OCI-LY7 (cell line): Measurements from ENCODE around the gene PPT2. TPM values are rescaled to one million over a fixed set of nuclear protein-coding genes. Genes with fewer than 3 reads are reported as not detected.

Source experiments
- BruUV-seq: library from RNA; stranded (reverse); fragments of 400-500 nt; replicated peaks from 2 replicates; lab custom pipeline; 2021; lab: Mats Ljungman, UMichigan
- CTCF ChIA-PET: fragments of 300-600 bp; sonication (Branson Sonifier 250); formaldehyde crosslinking; loops from one replicate; lab custom pipeline; 2022; ENCODE audit warnings: antibody characterized with exemption; ENCODE audit not compliant: unreplicated experiment; lab: Charles Lee
- POLR2A ChIA-PET: fragments of 300-600 bp; sonication (Branson Sonifier 250); formaldehyde crosslinking; loops from one replicate; lab custom pipeline; 2022; ENCODE audit warnings: antibody characterized with exemption; lab: Charles Lee
- DNase-seq: peaks from one replicate; pipeline ENCODE4 v3.0.0-alpha.2; 2015; ENCODE audit warnings: low spot score
- H2AFZ ChIP-seq: fragments of 200-600 bp; sonication (generic), shearing (Covaris generic); 2 replicates; pipeline ENCODE4 v1.6.1; 2014; ENCODE audit warnings: mild to moderate bottlenecking, antibody characterized with exemption, low read length, moderate library complexity
- H3K27ac ChIP-seq: fragments of 200-600 bp; sonication (generic); 2 replicates; pipeline ENCODE4 v1.5.1; 2014; ENCODE audit warnings: mixed run types, low read depth, mild to moderate bottlenecking, moderate library complexity, low read length, inconsistent platforms; ENCODE audit not compliant: poor library complexity, severe bottlenecking
- H3K36me3 ChIP-seq: fragments of 200-600 bp; sonication (generic); 2 replicates; pipeline ENCODE4 v1.6.1; 2014; ENCODE audit warnings: mild to moderate bottlenecking, antibody characterized with exemption, low read length, moderate library complexity, mixed read lengths; ENCODE audit not compliant: insufficient read depth
- H3K4me1 ChIP-seq: fragments of 200-600 bp; sonication (generic); 2 replicates; pipeline ENCODE4 v1.5.1; 2014; ENCODE audit warnings: mild to moderate bottlenecking, low read length; ENCODE audit not compliant: insufficient read depth, poor library complexity, severe bottlenecking
- H3K4me2 ChIP-seq: fragments of 200-600 bp; sonication (generic); 2 replicates; pipeline ENCODE4 v1.6.1; 2014; ENCODE audit warnings: mild to moderate bottlenecking, low read length
- H3K4me3 ChIP-seq: fragments of 200-600 bp; sonication (generic); 2 replicates; pipeline ENCODE4 v1.5.1; 2014; ENCODE audit warnings: mild to moderate bottlenecking, low read depth, low read length; ENCODE audit not compliant: poor library complexity, severe bottlenecking
- H3K79me2 ChIP-seq: fragments of 200-600 bp; sonication (generic); 2 replicates; pipeline ENCODE4 v1.6.1; 2016; ENCODE audit warnings: low read depth, mild to moderate bottlenecking, low read length, moderate library complexity, mixed read lengths; ENCODE audit not compliant: insufficient read depth
- H3K9me2 ChIP-seq: fragments of 200-600 bp; sonication (generic); 2 replicates; pipeline ENCODE4 v1.6.1; 2016; ENCODE audit warnings: mild to moderate bottlenecking, low read length, mixed read lengths; ENCODE audit not compliant: insufficient read depth
- H3K9me3 ChIP-seq: fragments of 200-600 bp; sonication (generic); 2 replicates; pipeline ENCODE4 v1.6.1; 2014; ENCODE audit warnings: mild to moderate bottlenecking, mixed run types, low read length, mixed read lengths
- H4K20me1 ChIP-seq: fragments of 200-600 bp; sonication (generic); 2 replicates; pipeline ENCODE4 v1.6.1; 2014; ENCODE audit warnings: mild to moderate bottlenecking, antibody characterized with exemption, low read length, moderate library complexity, mixed read lengths; ENCODE audit not compliant: insufficient read depth
- CTCF ChIP-seq: fragments of 200-600 bp; sonication (generic); conservative IDR thresholded peaks from 2 replicates; pipeline ENCODE4 v1.5.1; 2014; ENCODE audit warnings: mild to moderate bottlenecking, antibody characterized with exemption, low read length, moderate library complexity, mixed read lengths
- EZH2phosphoT487 ChIP-seq: fragments of 200-600 bp; sonication (generic); IDR thresholded peaks from 2 replicates; pipeline ENCODE4 v1.6.1; 2018; ENCODE audit warnings: low read depth, borderline replicate concordance, mild to moderate bottlenecking, mixed run types, antibody characterized with exemption, low read length, moderate library complexity, mixed read lengths
- intact Hi-C: fragments of 100-400 bp; cut with micrococcal nuclease; formaldehyde crosslinking; loops from one replicate; pipeline ENCODE4 v1.10.0; 2022; ENCODE audit not compliant: unreplicated experiment
- total RNA-seq, 2 experiments: library from RNA; depleted of rRNA in 1 of 2; stranded (reverse); fragments of >200 nt in 1 of 2; shearing (Covaris generic) in 1 of 2; gene quantifications; 2 replicates each; pipeline ENCODE4 v1.2.3, GENCODE V29; 2014 to 2022

The PPT2 gene
- total RNA-seq, 2 experiments from 2014 or later = 39.0 to 111 TPM

- CTCF ChIA-PET = no interaction called here
- peaks cover 16% of the 10 kb centered on the region for H3K4me1 ChIP-seq
- no TSS peak for BruUV-seq
Measured at GRCh38 chr6:32149932-32150870, 3.7 kb upstream of the PPT2 start.

GRCh38 chr6:32151181-32151862 lies 2.6 kb upstream of the PPT2 start:
- BruUV-seq = no TSS peak
- DNase-seq = no peak
- Histone ChIP-seq H3K4me2 (no peak overlapping the region), H4K20me1 (no peaks in the 10 kb centered on the region), H3K4me3 (no peak overlapping the region), H3K79me2 (no peaks in the 10 kb centered on the region; the same call in 1 of the 2 replicates), H3K27ac (no peak overlapping the region), H3K9me3 (no peaks in the 10 kb centered on the region), H2AFZ (no peak overlapping the region), H3K36me3 (peaks cover 7% of the 10 kb centered on the region), H3K4me1 (peaks cover 23% of the 10 kb centered on the region), H3K9me2 (no peaks in the 10 kb centered on the region)
- ChIA-PET CTCF (no interaction called here), POLR2A (no interaction called here)
- intact Hi-C loops = no loop called here
- TF ChIP-seq CTCF (no peak), EZH2phosphoT487 (no peak)

More at GRCh38 chr6:32149932-32150870, 3.7 kb upstream of the PPT2 start:
- Histone ChIP-seq H3K9me2 (no peaks in the 10 kb centered on the region), H3K36me3 (no peaks in the 10 kb centered on the region), H2AFZ (no peak overlapping the region), H3K4me2 (no peak overlapping the region), H3K9me3 (no peaks in the 10 kb centered on the region), H4K20me1 (no peaks in the 10 kb centered on the region), H3K79me2 (no peaks in the 10 kb centered on the region; the same call in 1 of the 2 replicates), H3K27ac (no peak overlapping the region), H3K4me3 (no peak overlapping the region)
- intact Hi-C loops = no loop called here
- TF ChIP-seq EZH2phosphoT487 = no peak
- TF ChIP-seq CTCF = no peak
- POLR2A ChIA-PET = no interaction called here
- DNase-seq = no peak
